GM18511 (cell line): ENCODE results near the gene SLC25A13.
A peak's percentile ranks its signal among the peaks of the same experiment; 100 is the strongest.
"Not testable (repeated sequence)": the region's sequence is repeated elsewhere in the genome, so short reads cannot be mapped to it uniquely, and the experiment has no call there.

Source experiments
- ATAC-seq: cut with Tn5 transposase; IDR thresholded peaks from one replicate; pipeline ENCODE4 v1.9.1; 2021; ENCODE audit warnings: mild to moderate bottlenecking, moderate library complexity; ENCODE audit not compliant: unreplicated experiment

The SLC25A13 gene

GRCh38 chr7:96173781-96174180 lies 148.1 kb downstream of the SLC25A13 start:
- ATAC-seq, result no peak

- no peak for ATAC-seq
Measured at GRCh38 chr7:96169439-96169838, 152.5 kb downstream of the SLC25A13 start.

- peak; percentile 73 for ATAC-seq
Measured at GRCh38 chr7:96167424-96167823, 154.5 kb downstream of the SLC25A13 start.

- no peak for ATAC-seq
Measured at GRCh38 chr7:96161897-96162296, 160.0 kb downstream of the SLC25A13 start.

GRCh38 chr7:96157856-96158255 lies 164.0 kb downstream of the SLC25A13 start:
- ATAC-seq, result no peak

- not testable (repeated sequence) for ATAC-seq
Measured at GRCh38 chr7:96154506-96154905, 167.4 kb downstream of the SLC25A13 start.

- ATAC-seq, result no peak
Measured at GRCh38 chr7:96152706-96153105, 169.2 kb downstream of the SLC25A13 start.

- no peak for ATAC-seq
Measured at GRCh38 chr7:96151889-96152288, 170.0 kb downstream of the SLC25A13 start.

- ATAC-seq, result no peak
Measured at GRCh38 chr7:96144260-96144526, 177.7 kb downstream of the SLC25A13 start.

- ATAC-seq, result no peak
Measured at GRCh38 chr7:96143495-96144259, 178.2 kb downstream of the SLC25A13 start.

- no peak for ATAC-seq
Measured at GRCh38 chr7:96136600-96137239, 185.2 kb downstream of the SLC25A13 start.

GRCh38 chr7:96135241-96135640 lies 186.7 kb downstream of the SLC25A13 start:
- no peak for ATAC-seq

- ATAC-seq, result no peak
Measured at GRCh38 chr7:96131525-96131924, 190.4 kb downstream of the SLC25A13 start.

GRCh38 chr7:96127746-96128145 lies 194.2 kb downstream of the SLC25A13 start:
- no peak for ATAC-seq

GRCh38 chr7:96126382-96126781 lies 195.5 kb downstream of the SLC25A13 start:
- no peak for ATAC-seq

- no peak for ATAC-seq
Measured at GRCh38 chr7:96122746-96123145, 199.2 kb downstream of the SLC25A13 start.

GRCh38 chr7:96121752-96122151 lies 200.1 kb downstream of the SLC25A13 start:
- no peak for ATAC-seq

GRCh38 chr7:96120445-96121225 lies 201.3 kb downstream of the SLC25A13 start:
- no peak for ATAC-seq

GRCh38 chr7:96118449-96119001 lies 203.4 kb downstream of the SLC25A13 start:
- ATAC-seq, result no peak

- no peak for ATAC-seq
Measured at GRCh38 chr7:96116173-96116572, 205.7 kb downstream of the SLC25A13 start.

GRCh38 chr7:96114190-96114589 lies 207.7 kb downstream of the SLC25A13 start:
- no peak for ATAC-seq

GRCh38 chr7:96111405-96111804 lies 210.5 kb downstream of the SLC25A13 start:
- no peak for ATAC-seq
